Measurements from ENCODE around the gene TNRC18.
"Not testable (repeated sequence)": the region's sequence is repeated elsewhere in the genome, so short reads cannot be mapped to it uniquely, and the experiment has no call there.

Gene TNRC18

GRCh38 chr7:5267829-5268228, 155.8 kb downstream of the TNRC18 start:
- not testable (repeated sequence) for DNase-seq (ENCODE audit: low read depth)

- DNase-seq (ENCODE audit: low read depth), result peak; percentile 29
Measured at GRCh38 chr7:5266191-5267028, 157.2 kb downstream of the TNRC18 start.

- no peak for DNase-seq (ENCODE audit: low read depth)
Measured at GRCh38 chr7:5265320-5266190, 158.1 kb downstream of the TNRC18 start.

GRCh38 chr7:5263066-5263465, 160.6 kb downstream of the TNRC18 start:
- DNase-seq (ENCODE audit: low read depth), result not testable (repeated sequence)

GRCh38 chr7:5260530-5261068, 163.0 kb downstream of the TNRC18 start:
- DNase-seq (ENCODE audit: low read depth), result not testable (repeated sequence)

Data from ELR (cell line).